Spleen (tissue), 11 donors: ENCODE data around the gene AP3B1. TPM values are rescaled to one million over a fixed set of nuclear protein-coding genes. Genes with fewer than 3 reads are reported as not detected.

ENCODE experiments used
- DNase-seq: peaks from one replicate; pipeline ENCODE4 v3.0.0-alpha.2; 2020
- H3K27ac ChIP-seq, 8 donors: fragments of 200-600 bp; sonication (generic) in 7 of 8; 1 replicate in 4 of 8; 2 replicates in 4 of 8; pipeline versions ENCODE4 v1.5.0 to v1.8.0; 2016 to 2021; ENCODE audit warnings: inconsistent platforms in 4 of 8, mild to moderate bottlenecking in 4 of 8, moderate library complexity in 1 of 8
- H3K27me3 ChIP-seq, 7 donors: fragments of 200-600 bp; sonication (generic) in 6 of 7; replicated peaks in 1 of 7; 1 replicate in 4 of 7; 2 replicates in 3 of 7; pipeline versions ENCODE4 v1.5.0 to v1.8.0; 2016 to 2021; ENCODE audit warnings: inconsistent platforms in 3 of 7, mild to moderate bottlenecking in 1 of 7
- H3K36me3 ChIP-seq, 6 donors: fragments of 200-600 bp; sonication (generic) in 5 of 6; 1 replicate in 4 of 6; 2 replicates in 2 of 6; pipeline versions ENCODE4 v1.5.0 to v1.8.0; 2016 to 2021; ENCODE audit warnings: inconsistent platforms in 2 of 6
- H3K4me1 ChIP-seq, 6 donors: fragments of 200-600 bp; sonication (generic) in 5 of 6; 1 replicate in 3 of 6; 2 replicates in 3 of 6; pipeline versions ENCODE4 v1.5.0 to v1.8.0; 2016 to 2021; ENCODE audit warnings: inconsistent platforms in 3 of 6
- H3K4me3 ChIP-seq, 8 donors: fragments of 200-600 bp; sonication (generic) in 7 of 8; 1 replicate in 4 of 8; 2 replicates in 4 of 8; pipeline versions ENCODE4 v1.5.0 to v1.8.0; 2016 to 2021; ENCODE audit warnings: inconsistent platforms in 4 of 8, mild to moderate bottlenecking in 4 of 8, moderate library complexity in 2 of 8
- H3K9me3 ChIP-seq, 8 donors: fragments of 200-600 bp; sonication (generic) in 7 of 8; 1 replicate in 4 of 8; 2 replicates in 4 of 8; pipeline versions ENCODE4 v1.5.0 to v1.8.0; 2016 to 2021; ENCODE audit warnings: inconsistent platforms in 4 of 8
- CTCF ChIP-seq, 11 experiments: fragments of 200-600 bp in 7 of 11; fragments of 450-650 bp in 4 of 11; sonication (generic) in 4 of 11; IDR thresholded peaks in 8 of 11; conservative IDR thresholded peaks in 3 of 11; 1 replicate in 7 of 11; 2 replicates in 4 of 11; pipeline versions ENCODE4 v1.4.0 to v1.8.0; 2016 to 2021; ENCODE audit warnings: antibody characterized with exemption in 11 of 11, inconsistent platforms in 4 of 11, mild to moderate bottlenecking in 1 of 11
- POLR2A ChIP-seq, 3 donors: fragments of 450-650 bp; IDR thresholded peaks; one replicate each; pipeline ENCODE4 v1.5.1; 2017; ENCODE audit warnings: antibody characterized with exemption in 3 of 3, mild to moderate bottlenecking in 1 of 3
- POLR2AphosphoS5 ChIP-seq, 3 donors: sonication (generic); formaldehyde crosslinking; IDR thresholded peaks; one replicate each; pipeline ENCODE4 v1.5.1; 2017; ENCODE audit warnings: antibody characterized with exemption in 3 of 3
- WGBS, 5 donors: extraction: QIAGEN DNeasy Blood & Tissue Kit in 3 of 5; methylation state at CpG; one replicate each; pipeline versions ENCODE4 v1.1.5 to v1.1.7; 2013 to 2018; 5-methylcytosine and 5-hydroxymethylcytosine counted together
- intact Hi-C: fragments of 100-400 bp; cut with DNase I; formaldehyde crosslinking; loops from one replicate; pipeline ENCODE4 v1.15.0; 2023; ENCODE audit warnings: low total_unique reads
- polyA plus RNA-seq, 3 donors: library from polyadenylated mRNA; stranded (reverse); fragments of 200-250 nt; gene quantifications; one replicate each; pipeline ENCODE4 v1.2.1, GENCODE V29; 2013
- total RNA-seq, 7 donors: library from RNA; depleted of rRNA in 3 of 7; stranded (reverse); fragments of >200 nt in 3 of 7; fragmentation: NEBNext Ultra II Directional in 4 of 7; extraction: Animal tissue kit (Norgen Biotek cat#: 25700) in 4 of 7; gene quantifications; one replicate each; pipeline versions ENCODE4 v1.1.0 to v1.2.1, GENCODE V29; 2016 to 2021
- donor health status: healthy with polysubstance abuse.
- donor health status: DM: no; HTN: no; CAD: no; lungs with moderate emphysema.
- donor health status: DM: no; HTN: no; CAD: no.
- donor health status: Bipolar disorder and iron deficiency.
- donor health status: healthy.
- donor health status: DM: no; HTN: no; CAD: no.
- donor health status: DM: yes; HTN: yes; CAD: no.

Gene AP3B1
- total and polyA plus RNA-seq, 10 donors, result 27.9 to 76.2 (median 48.2) TPM

- DNase-seq, result no peak
- H3K4me3 ChIP-seq, result no peak overlapping the region
- no peak overlapping the region for H3K27ac ChIP-seq
- TF ChIP-seq CTCF (IDR thresholded peaks at IDR 0.05 in 8 of 11, conservative IDR thresholded peaks at IDR 0.05 in 3 of 11) (no peak), POLR2A (IDR thresholded peaks at IDR 0.05) (no peak), POLR2AphosphoS5 (IDR thresholded peaks at IDR 0.05) (no peak)
- no peaks in the 10 kb centered on the region for H3K9me3 ChIP-seq
- H3K36me3 ChIP-seq, result peaks cover 0 to 18% (median 0%) of the 10 kb centered on the region in 6 donors
- H3K4me1 ChIP-seq, result peaks cover 0 to 7% (median 0%) of the 10 kb centered on the region in 6 donors
- H3K27me3 ChIP-seq, result no peaks in the 10 kb centered on the region
- intact Hi-C loops, result no loop called here
- WGBS, 5 donors, result 96 to 99% (median 97%) methylated on average over 8 of the region's 8 CpGs
Measured at GRCh38 chr5:78245136-78245535, 49.4 kb downstream of the AP3B1 start.

DNA sequence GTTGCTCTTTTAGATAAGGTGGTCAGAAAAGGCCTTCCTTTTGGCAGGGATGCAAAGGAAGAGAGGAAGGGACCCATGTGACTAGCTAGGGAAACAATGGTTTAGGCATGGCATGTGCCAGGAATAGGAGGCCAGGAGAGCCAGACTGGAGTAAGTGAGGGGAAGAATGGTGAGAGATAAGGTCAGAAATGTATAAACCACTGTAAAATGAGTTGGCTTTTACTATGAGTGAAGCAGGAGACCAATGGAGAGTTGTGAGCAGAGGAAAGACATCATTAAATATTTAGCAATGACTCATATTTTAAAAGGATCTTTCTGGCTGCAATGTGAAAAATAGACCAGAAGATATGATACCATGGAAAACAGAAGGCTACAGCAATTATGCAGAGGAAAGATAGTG, 50.9 kb downstream of the AP3B1 start:
- H3K4me3 ChIP-seq, result no peak overlapping the region
- peaks cover 0 to 7% (median 0%) of the 10 kb centered on the region in 6 donors for H3K4me1 ChIP-seq
- H3K27ac ChIP-seq, result no peak overlapping the region
- no peaks in the 10 kb centered on the region for H3K27me3 ChIP-seq
- intact Hi-C loops, result no loop called here
- no peak for TF ChIP-seq POLR2AphosphoS5 (IDR thresholded peaks at IDR 0.05)
- no peak for TF ChIP-seq CTCF (IDR thresholded peaks at IDR 0.05 in 8 of 11, conservative IDR thresholded peaks at IDR 0.05 in 3 of 11)
- no peak for TF ChIP-seq POLR2A (IDR thresholded peaks at IDR 0.05)
- peaks cover 0 to 23% (median 0%) of the 10 kb centered on the region in 6 donors for H3K36me3 ChIP-seq
- no peaks in the 10 kb centered on the region for H3K9me3 ChIP-seq
- DNase-seq, result no peak

GRCh38 chr5:78243091-78243490, 51.4 kb downstream of the AP3B1 start:
- Histone ChIP-seq H3K4me1 (peaks cover 0 to 7% (median 0%) of the 10 kb centered on the region in 6 donors), H3K27me3 (no peaks in the 10 kb centered on the region), H3K9me3 (no peaks in the 10 kb centered on the region), H3K27ac (no peak overlapping the region), H3K4me3 (no peak overlapping the region), H3K36me3 (peaks cover 0 to 25% (median under 1%) of the 10 kb centered on the region in 6 donors)
- no peak for DNase-seq
- 87 to 98% (median 97%) methylated on average over 2 of the region's 2 CpGs for WGBS, 5 donors
- intact Hi-C loops, result no loop called here
- TF ChIP-seq CTCF (IDR thresholded peaks at IDR 0.05 in 8 of 11, conservative IDR thresholded peaks at IDR 0.05 in 3 of 11), result no peak
- TF ChIP-seq POLR2AphosphoS5 (IDR thresholded peaks at IDR 0.05), result no peak
- no peak for TF ChIP-seq POLR2A (IDR thresholded peaks at IDR 0.05)

- WGBS, 5 donors, result 87 to 96% (median 91%) methylated on average over 1 of the region's 1 CpG
- intact Hi-C loops, result no loop called here
- TF ChIP-seq POLR2AphosphoS5 (IDR thresholded peaks at IDR 0.05) (no peak), CTCF (IDR thresholded peaks at IDR 0.05 in 8 of 11, conservative IDR thresholded peaks at IDR 0.05 in 3 of 11) (no peak), POLR2A (IDR thresholded peaks at IDR 0.05) (no peak)
Measured at GRCh38 chr5:78242001-78242400, 52.5 kb downstream of the AP3B1 start.

More at GRCh38 chr5:78242001-78242400, 52.5 kb downstream of the AP3B1 start:
- Histone ChIP-seq H3K36me3 (peaks cover 0 to 35% (median 4%) of the 10 kb centered on the region in 6 donors), H3K4me1 (peaks cover 0 to 7% (median 0%) of the 10 kb centered on the region in 6 donors), H3K4me3 (no peak overlapping the region), H3K27ac (no peak overlapping the region), H3K27me3 (no peaks in the 10 kb centered on the region), H3K9me3 (no peaks in the 10 kb centered on the region)
- DNase-seq, result no peak
